ENCODE measurements around the gene FAF2.

DNA sequence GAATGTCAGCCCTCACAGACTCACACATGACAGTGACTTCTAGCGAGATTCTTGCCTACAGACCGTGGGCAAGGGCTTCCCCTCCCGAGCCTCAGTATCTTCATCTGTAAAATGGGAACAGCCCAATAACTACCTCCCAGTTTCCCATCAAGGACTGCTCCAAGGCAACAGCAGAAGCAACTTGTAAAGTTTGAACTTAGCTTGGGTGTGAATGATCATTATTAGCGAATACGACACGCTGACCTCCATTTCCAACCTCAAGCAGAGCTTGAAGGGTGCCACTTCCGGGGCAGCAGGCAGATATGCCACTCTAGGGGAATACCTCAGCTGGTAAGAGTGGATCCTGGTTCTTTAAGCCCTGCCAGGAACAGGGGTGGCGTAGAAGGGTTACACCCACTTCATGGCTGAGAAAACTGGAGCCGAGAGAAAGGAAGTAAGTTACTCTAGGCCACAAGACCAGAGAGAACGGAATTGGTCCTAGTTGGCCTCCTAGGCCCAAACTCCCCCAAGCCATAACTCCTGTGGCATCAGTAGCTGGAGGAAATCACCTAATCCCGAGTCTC is 87.0 kb downstream of the FAF2 start:
- TF ChIP-seq, protein P1, sequence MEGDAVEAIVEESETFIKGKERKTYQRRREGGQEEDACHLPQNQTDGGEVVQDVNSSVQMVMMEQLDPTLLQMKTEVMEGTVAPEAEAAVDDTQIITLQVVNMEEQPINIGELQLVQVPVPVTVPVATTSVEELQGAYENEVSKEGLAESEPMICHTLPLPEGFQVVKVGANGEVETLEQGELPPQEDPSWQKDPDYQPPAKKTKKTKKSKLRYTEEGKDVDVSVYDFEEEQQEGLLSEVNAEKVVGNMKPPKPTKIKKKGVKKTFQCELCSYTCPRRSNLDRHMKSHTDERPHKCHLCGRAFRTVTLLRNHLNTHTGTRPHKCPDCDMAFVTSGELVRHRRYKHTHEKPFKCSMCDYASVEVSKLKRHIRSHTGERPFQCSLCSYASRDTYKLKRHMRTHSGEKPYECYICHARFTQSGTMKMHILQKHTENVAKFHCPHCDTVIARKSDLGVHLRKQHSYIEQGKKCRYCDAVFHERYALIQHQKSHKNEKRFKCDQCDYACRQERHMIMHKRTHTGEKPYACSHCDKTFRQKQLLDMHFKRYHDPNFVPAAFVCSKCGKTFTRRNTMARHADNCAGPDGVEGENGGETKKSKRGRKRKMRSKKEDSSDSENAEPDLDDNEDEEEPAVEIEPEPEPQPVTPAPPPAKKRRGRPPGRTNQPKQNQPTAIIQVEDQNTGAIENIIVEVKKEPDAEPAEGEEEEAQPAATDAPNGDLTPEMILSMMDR (IDR thresholded peaks at IDR 0.05) = no peak
- no peak for TF ChIP-seq POLR2A (IDR thresholded peaks at IDR 0.05)

Data from adrenal gland (tissue), 5 donors.